ENCODE results near the gene ZNF669.
"Not testable (repeated sequence)": the region's sequence is repeated elsewhere in the genome, so short reads cannot be mapped to it uniquely, and the experiment has no call there.

The ZNF669 gene

DNA sequence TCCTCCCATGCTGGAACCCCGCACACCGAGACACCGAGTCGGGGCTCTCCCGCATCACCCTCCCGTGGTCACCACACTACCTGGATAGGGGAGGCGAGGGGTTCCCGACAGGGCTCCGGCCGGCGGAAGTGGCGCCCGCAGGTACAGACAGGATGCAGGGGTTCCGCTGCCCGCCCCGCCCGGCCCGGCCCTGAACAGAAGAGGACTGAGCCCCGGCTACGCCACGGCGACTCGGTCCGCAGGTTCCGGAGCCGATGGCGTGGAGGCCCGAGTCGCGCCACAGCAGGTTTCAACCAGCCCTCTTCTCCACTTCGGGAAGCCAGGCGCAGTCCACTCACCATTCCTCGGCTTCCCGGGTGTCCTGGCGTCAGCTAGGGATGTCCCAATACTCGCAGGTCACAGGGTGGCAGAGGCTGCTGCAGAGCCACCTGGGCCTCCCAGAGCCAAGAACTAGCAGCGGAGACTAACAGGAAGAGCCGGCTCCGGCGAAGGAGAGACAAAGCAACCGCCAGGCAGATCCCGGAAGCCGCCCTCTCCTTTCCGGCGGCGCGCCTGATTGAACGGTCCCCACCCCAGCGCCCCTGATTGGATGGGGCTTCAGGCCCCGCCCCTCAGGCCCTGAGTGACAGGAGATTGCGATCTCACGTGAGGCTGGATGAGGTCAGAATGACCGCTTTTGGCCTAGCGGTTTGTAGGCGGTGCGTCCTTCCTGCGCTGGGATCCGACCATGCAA is at the start of gene ZNF669:
Gene ZNF669 (minus strand): TSS at position 498 of the 733 bp plus-strand sequence. CDS start 157 bp downstream, at position 341.
- peak; percentile 96 for DNase-seq (ENCODE audit: low read depth)

DNA sequence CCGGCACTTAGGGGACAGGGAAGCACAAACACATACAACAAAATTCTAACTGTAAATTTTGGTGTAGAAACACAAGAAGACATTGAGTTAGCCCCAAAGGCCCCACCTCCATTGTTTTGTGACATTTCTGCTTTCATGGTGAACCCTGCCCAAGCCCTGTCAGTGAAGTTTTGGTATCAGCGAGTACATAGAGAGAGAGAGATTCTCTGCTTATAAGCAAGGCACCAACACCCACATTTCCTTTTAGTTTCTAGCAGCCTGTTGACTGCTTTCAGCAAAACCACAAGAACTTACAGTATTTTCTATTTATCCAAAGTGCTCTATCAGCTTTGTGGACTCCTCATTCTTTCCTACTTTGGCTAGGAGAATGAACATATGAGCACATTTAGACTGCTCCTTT is 43.6 kb upstream of the ZNF669 start:
- no peak for DNase-seq (ENCODE audit: low read depth)

DNA sequence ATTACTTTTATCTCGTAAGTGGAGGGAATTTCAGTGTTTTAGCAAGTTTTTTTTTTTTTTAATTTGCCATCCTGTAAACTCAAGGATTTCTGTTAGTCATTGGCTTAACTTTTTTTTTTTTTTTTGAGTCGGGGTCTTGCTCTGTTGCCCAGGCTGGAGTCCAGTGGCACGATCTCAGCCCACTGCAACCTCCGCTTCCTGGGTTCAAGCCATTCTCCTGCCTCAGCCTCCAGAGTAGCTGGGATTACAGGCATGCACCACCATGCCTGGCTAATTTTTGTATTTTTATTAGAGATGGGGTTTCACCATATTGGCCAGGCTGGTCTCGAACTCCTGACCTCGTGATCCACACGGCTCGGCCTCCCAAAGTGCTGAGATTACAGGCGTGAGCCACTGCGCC is 43.0 kb upstream of the ZNF669 start:
- DNase-seq (ENCODE audit: low read depth), result not testable (repeated sequence)

DNA sequence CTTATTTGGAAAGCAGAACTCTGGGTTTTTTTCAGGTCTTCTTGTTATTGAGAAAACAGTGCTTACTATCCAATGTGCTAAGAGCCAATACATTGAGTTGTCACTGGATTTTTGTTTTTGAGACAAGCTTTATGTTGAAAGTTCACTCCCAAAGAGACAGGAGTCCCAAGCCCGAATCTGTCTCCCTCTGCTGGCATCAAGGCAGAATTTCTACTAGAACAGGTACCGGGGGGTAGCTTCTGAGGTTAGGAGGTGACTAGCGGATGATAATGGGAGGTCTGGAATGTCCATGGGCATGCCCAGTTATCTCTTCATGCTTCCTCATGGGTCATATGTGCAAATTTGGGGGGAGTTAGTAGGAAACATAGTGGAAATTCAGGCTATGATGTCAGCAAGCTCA is 42.5 kb upstream of the ZNF669 start:
- DNase-seq (ENCODE audit: low read depth), result no peak

DNA sequence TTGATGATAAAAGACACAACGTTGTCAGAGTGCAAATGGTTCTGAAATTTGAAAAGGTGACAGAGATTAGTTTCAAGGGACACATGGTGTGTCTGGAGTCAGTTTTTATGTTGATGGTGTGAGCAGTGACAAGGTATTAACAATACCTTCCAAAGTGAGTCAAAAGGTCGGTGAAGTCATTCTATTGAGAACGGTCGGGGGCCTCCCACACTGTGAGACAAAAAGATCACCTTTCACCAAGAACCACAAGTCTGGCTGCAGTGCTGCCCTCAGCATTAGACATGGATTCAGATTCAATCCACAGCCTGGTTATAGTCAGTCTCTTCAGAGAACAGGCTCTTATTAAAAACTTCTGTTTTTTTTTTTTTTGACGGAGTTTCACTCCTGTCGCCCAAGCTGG is 41.1 kb upstream of the ZNF669 start:
- DNase-seq (ENCODE audit: low read depth), result no peak

DNA sequence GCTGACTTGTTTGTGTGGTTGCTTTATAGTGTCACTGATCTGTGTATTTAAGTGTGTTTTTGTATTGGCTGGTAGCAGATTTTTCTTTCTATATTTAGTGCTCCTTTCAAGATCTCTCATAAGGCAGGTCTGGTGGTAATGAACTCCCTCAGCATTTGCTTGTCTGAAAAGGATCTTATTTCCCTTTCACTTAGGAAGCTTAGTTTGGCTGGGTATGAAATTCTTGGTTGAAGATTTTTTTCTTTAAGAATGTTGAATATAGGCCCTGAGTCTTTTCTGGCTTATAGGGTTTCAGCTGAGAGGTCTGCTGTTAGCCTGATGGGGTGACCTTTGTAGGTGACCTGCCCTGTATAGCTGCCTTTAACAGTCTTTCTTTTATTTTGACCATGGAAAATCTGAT is 35.4 kb upstream of the ZNF669 start:
- not testable (repeated sequence) for DNase-seq (ENCODE audit: low read depth)

DNA sequence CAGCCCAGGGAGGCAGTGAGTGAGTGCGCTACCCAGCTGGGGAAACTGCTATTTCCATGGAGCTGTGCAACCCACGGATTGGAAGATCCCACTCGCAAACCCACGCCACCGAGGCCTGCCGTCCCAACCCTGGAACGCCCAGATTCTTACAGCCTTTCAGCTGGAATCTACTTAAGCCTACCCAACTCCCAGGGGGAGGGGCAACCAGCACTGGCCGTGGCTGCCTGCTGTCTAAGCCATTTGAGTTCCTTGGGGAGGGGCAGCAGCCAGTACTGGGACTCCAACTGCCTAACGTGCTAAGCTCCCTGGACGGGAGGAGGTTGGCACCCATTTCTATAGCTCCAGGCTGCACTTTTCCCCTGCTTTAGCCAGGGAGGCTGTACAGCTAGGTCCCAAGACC is 27.1 kb upstream of the ZNF669 start:
- DNase-seq (ENCODE audit: low read depth), result no peak

DNA sequence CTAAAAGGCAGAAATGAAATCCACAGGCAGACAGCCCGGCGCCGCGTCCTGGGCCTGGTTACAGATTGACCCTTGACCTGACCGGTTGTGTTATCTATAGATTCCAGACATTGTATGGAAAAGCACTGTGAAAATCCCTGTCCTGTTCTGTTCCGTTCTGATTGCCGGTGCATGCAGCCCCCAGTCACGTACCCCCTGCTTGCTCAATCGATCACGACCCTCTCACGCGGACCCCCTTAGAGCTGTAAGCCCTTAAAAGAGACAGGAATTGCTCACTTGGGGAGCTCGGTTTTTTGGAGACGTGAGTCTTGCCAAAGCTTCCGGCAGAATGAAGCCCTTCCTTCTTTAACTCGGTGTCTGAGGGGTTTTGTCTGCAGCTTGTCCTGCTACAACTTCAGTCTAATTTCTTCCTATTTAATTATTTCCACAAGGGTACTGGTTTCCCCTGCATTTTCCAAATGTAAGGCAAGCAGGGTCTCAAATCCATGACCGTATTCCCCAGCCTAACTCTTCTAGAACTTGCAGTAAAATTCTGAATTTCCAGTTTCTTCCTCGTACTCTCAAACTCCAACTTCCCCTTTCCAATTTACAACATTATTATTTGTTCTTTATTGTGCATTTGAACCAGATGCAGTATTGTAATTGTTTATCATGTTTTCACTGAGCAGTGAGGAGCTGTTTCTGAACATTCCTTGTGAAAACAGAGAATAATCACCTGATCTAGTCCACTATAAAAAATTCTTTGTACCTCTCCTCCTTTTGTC is 23.5 kb upstream of the ZNF669 start:
- not testable (repeated sequence) for DNase-seq (ENCODE audit: low read depth)

DNA sequence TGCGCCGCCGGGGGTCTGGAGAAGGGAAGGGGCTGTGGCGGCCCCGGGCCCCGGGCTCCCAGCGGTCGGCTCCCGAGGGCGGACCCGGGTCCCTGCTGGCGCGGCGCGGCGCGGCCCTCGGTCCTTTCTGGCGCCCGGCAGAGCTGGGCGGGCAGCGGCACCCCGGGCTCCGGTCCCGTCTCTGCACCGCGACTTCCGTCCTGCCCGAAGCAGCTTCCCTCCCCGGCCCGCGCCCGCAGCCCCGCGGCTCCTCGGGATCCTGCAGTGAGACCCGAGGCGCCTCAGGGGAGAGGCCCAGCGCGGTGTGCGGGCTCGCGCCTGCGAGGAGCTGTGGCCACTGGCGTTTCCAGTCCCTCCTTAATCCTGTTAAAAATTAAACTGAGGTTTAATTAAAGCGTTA is 22.4 kb upstream of the ZNF669 start:
- DNase-seq (ENCODE audit: low read depth), result not testable (repeated sequence)

DNA sequence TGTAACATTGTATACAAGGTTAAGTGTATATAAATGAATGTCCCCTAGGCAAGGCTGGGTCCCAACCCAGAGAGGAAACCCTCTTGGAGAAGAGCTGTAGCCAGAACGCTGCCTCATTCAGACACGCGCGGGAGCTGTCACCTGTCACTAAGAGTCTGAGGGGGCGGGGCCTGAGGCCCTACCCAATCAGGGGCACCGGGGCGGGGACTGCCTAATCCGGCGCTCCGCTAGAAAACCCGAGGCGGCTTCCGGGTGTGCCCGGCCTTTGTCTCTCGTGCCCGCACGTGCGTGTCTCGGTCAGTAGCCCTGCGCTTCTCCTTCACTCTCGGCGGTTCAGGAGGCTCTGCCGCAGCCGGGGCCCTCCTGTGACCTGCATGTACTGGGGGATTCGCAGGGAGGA is 22.0 kb upstream of the ZNF669 start:
- DNase-seq (ENCODE audit: low read depth), result not testable (repeated sequence)

DNA sequence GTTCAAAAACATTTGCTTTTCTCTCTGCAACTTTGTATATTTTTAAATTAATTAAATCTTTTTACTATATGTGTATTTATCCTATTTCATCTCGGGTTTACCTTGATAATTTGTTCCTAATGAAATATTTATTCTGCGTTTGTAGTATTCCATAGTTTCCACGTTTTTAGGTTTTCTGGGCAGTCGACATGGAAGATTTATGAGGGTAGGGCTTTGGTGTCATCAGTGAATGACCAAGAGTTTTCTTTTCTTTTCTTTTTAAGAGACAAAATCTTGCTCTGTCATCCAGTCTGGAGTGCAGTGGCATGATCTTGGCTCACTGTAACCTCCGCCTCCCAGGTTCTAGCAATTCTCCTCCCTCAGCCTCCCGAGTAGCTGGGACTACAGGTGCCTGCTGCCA is 17.2 kb upstream of the ZNF669 start:
- no peak for DNase-seq (ENCODE audit: low read depth)

DNA sequence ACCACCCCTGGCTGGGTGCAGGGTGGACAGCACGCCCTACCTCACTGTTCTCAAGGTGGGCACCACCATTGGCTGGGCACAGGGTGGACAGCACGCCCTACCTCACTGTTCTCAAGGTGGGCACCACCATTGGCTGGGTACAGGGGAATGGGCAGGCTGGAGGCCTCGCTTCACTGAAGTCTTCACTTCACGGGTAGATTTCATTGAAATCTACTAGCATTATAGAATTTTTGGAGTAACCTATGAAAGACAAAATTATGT is 16.2 kb upstream of the ZNF669 start:
- not testable (repeated sequence) for DNase-seq (ENCODE audit: low read depth)

DNA sequence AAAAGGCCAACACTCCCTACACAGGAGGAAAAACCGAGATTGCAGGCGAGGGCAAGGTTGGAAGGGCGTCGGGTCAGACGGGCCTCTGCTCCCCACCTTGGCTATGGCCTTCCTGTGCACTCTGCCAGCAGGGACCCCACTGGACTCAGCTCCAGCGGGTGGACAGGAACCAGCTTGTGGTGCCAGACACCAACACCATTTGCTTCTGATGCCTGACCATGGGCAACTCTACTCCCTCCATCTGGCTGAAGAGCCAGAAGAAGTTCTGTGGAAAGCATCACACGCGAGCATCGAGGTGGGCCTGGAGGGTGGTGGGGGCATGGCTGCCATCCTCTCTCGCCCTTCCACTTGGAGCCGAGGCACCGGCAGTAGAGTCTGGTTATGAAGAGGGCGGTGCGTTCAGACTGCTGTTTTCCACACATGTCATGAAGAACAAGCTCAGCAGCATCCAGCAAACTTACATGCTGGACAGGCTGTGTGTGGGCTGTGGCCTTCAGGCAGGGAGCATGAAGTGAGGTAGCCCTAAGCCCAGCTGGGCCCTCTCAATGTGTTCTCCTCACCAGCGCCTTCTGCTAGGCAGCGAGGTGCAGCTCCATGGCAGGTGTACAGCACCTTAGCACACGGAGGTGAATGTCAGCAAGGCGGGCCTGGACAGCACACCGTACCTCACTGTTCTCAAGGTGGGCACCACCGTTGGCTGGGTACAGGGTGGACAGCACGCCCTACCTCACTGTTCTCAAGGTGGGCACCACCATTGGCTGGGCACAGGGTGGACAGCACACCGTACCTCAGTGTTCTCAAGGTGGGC is 15.6 kb upstream of the ZNF669 start:
- no peak for DNase-seq (ENCODE audit: low read depth)

DNA sequence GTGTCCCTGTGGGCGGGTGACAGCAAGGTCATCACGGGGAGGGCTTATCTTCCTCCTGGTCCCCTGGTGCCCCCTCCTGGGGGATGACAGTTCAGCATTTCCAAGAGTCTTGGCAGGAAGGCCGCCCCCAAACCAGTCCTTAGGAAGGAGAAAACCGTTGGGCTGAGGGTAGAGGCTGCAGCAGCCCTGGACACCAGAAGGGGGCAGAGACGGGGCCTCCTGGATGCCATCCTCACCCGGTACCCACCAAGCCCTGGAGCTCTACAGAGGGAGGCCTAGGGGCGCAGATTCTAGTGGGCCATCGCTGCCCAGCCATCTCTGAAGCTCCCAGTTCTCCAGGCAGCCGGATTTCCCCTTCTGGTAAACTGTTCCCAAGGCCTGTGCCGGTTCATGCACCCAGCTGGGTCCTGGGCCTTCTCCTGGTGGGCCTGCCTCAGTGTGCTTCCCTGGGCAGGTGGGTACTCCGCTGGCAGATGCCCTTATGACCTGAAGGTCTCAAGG is 14.8 kb upstream of the ZNF669 start:
- peak; percentile 32 for DNase-seq (ENCODE audit: low read depth)

DNA sequence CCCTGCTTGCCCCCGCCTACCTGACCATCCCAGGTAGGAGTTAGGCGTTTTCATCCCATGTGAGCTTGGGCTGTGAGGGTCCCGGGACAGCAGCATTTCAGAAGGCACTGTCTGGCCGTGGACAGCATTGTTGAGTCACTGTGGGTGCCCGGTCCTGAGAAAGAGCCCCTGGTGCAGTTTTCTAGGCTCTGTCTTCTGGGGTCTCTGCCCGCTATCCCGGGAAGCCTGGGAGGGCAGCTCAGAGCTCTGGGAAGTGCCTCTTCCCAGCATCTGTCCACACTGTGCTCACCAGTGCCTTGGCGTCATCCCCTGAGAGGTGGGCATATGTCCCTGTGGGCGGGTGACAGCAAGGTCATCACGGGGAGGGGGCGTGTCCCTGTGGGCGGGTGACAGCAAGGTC is 11.4 kb upstream of the ZNF669 start:
- no peak for DNase-seq (ENCODE audit: low read depth)

DNA sequence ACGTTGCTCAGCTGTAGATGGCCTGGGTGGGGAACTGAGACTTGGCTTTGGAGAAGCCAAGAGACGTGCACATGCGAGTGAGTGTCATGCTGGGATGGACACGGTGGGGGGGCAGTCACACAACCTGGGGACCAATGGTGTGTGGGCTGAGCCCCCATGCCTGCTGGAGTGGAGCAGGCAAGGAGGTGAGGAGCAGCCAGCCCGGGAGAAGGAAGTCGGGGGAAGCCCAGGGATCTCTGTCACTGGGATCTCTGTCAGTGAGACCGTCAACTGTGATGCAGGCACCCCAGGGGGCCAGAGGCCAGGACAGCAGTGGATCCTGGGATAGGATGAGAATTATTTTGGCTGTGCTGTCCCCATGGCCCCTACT is 11.0 kb upstream of the ZNF669 start:
- DNase-seq (ENCODE audit: low read depth), result no peak

DNA sequence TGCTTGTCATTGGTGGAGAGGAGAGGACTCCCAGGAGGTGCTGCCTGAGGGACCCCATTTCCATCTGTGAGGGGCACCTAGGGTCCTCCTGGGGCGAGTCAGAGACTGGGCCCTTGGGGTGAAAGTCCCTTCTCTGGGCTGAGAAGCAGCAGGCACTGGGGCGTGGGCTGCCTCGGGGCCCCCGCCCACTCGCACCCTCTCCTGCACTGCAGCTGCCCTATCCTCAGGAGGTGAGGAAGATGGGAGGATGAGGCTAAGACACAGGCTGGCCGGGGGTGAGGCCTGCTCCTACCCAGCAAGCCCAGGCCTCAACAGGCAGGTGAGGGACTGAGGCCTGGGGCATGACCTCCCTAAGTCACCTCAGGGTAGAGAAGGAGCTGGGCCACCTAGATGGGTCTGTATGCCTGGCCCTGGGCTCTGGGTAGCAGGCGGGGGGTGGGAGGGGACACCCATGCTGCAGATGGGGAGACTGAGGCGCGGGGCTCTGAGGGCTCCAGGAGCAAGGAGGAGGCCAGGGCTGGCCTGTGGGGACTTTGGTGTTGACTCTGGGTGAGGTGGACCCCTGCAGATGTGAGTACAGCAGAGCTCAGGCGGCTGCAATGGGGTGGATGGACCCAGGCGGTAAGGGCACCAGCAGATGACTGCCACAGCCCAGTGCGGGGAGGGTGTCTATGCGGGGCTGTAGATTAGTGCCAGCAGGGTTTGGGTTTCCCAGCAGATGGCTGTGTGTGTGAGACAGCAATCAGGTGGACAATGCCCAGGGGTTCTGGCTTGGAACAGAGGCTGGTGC is 10.4 kb upstream of the ZNF669 start:
- no peak for DNase-seq (ENCODE audit: low read depth)

DNA sequence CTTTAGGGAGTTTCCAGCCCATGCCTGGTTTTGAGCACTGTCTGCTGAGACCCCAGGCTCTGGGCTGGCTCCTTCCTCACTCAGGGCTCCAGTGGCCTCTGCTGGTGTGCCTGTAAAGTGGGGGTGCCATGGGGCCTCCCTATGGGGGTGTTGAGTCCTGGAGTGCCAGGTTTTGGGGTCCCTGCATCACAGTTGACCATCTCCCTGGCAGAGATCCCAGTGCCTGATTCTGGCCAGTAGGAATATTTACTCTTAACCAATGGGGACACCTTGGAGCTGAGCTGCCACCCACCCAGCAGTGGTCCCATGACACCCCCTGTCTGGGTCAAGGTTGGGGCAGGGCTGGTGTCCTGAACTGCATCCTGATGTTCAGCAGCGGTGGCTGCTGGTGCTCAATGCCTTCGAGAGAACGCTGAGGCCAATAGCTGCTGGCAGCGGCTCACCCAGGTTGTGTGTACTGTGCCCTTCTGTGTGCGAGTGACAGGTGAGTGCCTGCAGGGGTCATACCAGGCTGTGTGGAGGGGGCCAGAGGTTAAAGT is 9.6 kb upstream of the ZNF669 start:
- no peak for DNase-seq (ENCODE audit: low read depth)

DNA sequence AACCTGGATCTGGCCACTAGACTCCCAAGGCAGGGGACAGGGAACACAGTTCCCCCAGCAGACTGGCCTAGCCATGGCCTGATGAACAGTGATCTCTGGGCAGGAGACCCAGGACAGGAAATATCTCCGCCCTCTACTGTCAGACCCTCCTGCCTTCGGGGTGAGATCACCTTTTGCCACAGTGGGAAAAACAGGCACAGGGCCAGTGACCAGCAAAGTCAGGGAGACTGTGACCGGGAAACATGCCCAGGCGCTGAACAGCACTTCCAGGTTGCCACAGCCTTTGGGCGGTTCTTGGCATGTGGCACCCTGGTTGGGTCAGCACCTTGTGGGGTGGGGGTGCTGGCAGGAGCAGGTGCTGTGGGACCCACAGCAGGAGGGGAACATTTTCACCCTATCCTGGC is 8.9 kb upstream of the ZNF669 start:
- DNase-seq (ENCODE audit: low read depth), result peak; percentile 20

DNA sequence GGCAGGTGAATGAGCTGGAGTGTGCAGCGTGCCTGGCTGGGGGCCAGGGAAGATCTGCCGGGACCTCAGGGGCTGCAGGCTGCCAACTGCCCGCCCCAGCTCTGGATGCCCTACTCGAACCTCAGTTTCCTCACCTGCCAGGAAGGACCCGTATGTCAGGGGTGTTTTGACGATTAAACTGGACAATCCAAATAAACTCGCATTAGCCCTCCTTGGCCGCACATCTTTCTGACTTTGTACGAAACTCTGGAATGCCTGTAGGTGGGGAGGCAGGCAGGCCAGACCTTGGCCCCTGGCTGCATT is 8.3 kb upstream of the ZNF669 start:
- DNase-seq (ENCODE audit: low read depth), result no peak

DNA sequence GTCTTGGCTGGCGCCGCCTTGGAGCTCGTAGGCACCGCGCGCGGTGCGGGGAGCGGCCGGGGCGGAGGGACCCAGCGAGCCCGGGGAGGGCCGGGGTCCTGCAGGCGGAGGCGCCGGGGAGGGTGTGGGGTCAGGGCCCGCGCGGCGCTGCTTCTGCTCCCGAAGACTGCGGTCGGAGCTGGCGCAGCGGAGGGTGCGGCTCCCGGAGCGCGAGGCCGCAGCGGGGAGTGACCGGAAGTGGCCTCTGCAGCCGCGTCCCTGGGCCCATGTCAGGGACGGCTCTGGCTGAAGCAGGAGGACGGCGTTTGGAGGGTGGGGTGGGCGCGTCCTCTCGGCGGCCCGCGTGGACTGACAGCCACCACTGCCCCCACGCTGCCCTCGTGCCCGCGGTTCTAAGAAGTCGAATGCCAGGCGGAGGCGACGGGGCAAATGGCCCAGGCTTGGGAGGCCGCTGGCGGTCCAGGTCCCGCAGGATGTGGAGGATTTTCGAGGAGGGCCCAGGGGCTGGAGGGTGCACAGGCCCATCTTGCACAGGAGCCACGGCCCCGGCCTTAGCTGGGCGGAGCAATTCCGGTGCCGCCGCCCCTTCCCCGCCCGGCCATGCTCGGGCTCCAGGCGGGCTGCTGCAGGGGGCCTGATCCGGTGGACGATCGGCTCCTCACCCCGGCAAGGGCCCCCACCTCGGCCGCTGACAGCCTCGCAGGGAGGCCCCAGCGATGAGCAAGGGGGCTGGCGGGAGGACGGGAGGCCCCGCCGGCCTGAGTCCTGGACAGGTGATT is 7.7 kb upstream of the ZNF669 start:
- peak; percentile 73 for DNase-seq (ENCODE audit: low read depth)
